Adrenal gland (tissue), 5 donors: ENCODE data around the gene MS4A13.

Experiments used
- CTCF ChIP-seq, 6 experiments: fragments of 450-650 bp in 4 of 6; fragments of 200-600 bp in 2 of 6; sonication (generic) in 1 of 6; IDR thresholded peaks; 1 replicate in 5 of 6; 2 replicates in 1 of 6; pipeline versions ENCODE4 v1.5.1 to v1.8.0; 2016 to 2021; ENCODE audit warnings: antibody characterized with exemption in 6 of 6, mild to moderate bottlenecking in 2 of 6, moderate library complexity in 1 of 6
- POLR2A ChIP-seq, 2 donors: fragments of 450-650 bp; IDR thresholded peaks; one replicate each; pipeline ENCODE4 v1.6.1; 2017; ENCODE audit warnings: antibody characterized with exemption in 2 of 2, mild to moderate bottlenecking in 2 of 2, moderate library complexity in 1 of 2
- donor health status: DM: no; HTN: no; CAD: no.

- TF ChIP-seq POLR2A (IDR thresholded peaks at IDR 0.05) (no peak), CTCF (IDR thresholded peaks at IDR 0.05) (no peak)
Measured at GRCh38 chr11:60477035-60477445, 38.2 kb upstream of the MS4A13 start.
